Ascending aorta (tissue), 2 donors: ENCODE results near the gene TMEM158. TPM values are rescaled to one million over a fixed set of nuclear protein-coding genes. Genes with fewer than 3 reads are reported as not detected.

Experiments used
- DNase-seq, 2 donors: peaks; one replicate each; pipeline ENCODE4 v3.0.0-alpha.2; 2019; ENCODE audit warnings: low spot score in 2 of 2
- H3K27ac ChIP-seq, 2 donors: fragments of 200-600 bp; sonication (generic); one replicate each; pipeline ENCODE4 v1.5.1; 2016 to 2017; ENCODE audit warnings: mild to moderate bottlenecking in 1 of 2
- H3K27me3 ChIP-seq: fragments of 200-600 bp; sonication (generic); one replicate; pipeline ENCODE4 v1.5.1; 2017
- H3K36me3 ChIP-seq, 2 donors: fragments of 200-600 bp; sonication (generic); one replicate each; pipeline ENCODE4 v1.5.1; 2016
- H3K4me1 ChIP-seq, 2 donors: fragments of 200-600 bp; sonication (generic); one replicate each; pipeline ENCODE4 v1.5.1; 2016 to 2017; ENCODE audit warnings: mild to moderate bottlenecking in 1 of 2
- H3K4me3 ChIP-seq, 2 donors: fragments of 200-600 bp; sonication (generic); one replicate each; pipeline ENCODE4 v1.5.1; 2016 to 2017; ENCODE audit warnings: mild to moderate bottlenecking in 1 of 2
- H3K9me3 ChIP-seq, 2 donors: fragments of 200-600 bp; sonication (generic); one replicate each; pipeline ENCODE4 v1.5.1; 2016
- intact Hi-C: fragments of 100-400 bp; cut with DNase I; formaldehyde crosslinking; loops from one replicate; pipeline ENCODE4 v1.15.1; 2023
- total RNA-seq: library from RNA; depleted of rRNA; stranded (reverse); fragments of >200 nt; gene quantifications from one replicate; pipeline ENCODE4 v1.1.0, GENCODE V29; 2016
- TF ChIP-seq, protein P1 (sequence below), 3 experiments: fragments of 200-600 bp in 2 of 3; fragments of 450-650 bp in 1 of 3; sonication (generic) in 2 of 3; IDR thresholded peaks; one replicate each; pipeline ENCODE4 v1.5.1; 2016 to 2019; ENCODE audit warnings: antibody characterized with exemption in 3 of 3, mild to moderate bottlenecking in 1 of 3, moderate library complexity in 1 of 3

Gene TMEM158
- total RNA-seq, 1 donor from 2014 or later = not detected

DNA sequence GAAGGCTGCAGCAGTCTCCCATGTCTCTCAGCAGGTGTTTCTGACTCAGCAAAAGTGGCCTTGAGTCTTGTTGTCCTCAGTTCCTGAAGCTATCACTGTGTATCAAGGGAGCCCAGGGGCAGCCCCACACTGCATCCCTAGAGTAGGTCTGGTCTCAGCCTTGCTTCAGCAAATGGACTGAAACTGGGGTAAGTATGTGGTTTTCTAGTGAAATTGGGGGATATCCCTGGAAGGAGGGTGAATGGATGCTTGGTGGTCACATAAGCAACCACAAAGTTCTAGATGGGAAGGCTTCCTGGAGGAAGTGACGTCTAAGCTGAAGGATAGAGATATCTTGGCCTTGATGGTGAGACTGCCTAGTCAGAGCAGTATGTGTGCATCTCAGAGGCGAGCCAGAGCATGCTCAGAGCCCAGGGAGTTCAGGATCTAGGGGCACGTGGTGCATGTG, 38.4 kb downstream of the TMEM158 start:
- no peak for DNase-seq
- Histone ChIP-seq H3K9me3 (no peaks in the 10 kb centered on the region), H3K27me3 (no peaks in the 10 kb centered on the region), H3K36me3 (no peaks in the 10 kb centered on the region), H3K4me1 (no peaks in the 10 kb centered on the region), H3K4me3 (no peak overlapping the region), H3K27ac (no peak overlapping the region)
- intact Hi-C loops = no loop called here
- TF ChIP-seq, protein P1, sequence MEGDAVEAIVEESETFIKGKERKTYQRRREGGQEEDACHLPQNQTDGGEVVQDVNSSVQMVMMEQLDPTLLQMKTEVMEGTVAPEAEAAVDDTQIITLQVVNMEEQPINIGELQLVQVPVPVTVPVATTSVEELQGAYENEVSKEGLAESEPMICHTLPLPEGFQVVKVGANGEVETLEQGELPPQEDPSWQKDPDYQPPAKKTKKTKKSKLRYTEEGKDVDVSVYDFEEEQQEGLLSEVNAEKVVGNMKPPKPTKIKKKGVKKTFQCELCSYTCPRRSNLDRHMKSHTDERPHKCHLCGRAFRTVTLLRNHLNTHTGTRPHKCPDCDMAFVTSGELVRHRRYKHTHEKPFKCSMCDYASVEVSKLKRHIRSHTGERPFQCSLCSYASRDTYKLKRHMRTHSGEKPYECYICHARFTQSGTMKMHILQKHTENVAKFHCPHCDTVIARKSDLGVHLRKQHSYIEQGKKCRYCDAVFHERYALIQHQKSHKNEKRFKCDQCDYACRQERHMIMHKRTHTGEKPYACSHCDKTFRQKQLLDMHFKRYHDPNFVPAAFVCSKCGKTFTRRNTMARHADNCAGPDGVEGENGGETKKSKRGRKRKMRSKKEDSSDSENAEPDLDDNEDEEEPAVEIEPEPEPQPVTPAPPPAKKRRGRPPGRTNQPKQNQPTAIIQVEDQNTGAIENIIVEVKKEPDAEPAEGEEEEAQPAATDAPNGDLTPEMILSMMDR (IDR thresholded peaks at IDR 0.05) = no peak

DNA sequence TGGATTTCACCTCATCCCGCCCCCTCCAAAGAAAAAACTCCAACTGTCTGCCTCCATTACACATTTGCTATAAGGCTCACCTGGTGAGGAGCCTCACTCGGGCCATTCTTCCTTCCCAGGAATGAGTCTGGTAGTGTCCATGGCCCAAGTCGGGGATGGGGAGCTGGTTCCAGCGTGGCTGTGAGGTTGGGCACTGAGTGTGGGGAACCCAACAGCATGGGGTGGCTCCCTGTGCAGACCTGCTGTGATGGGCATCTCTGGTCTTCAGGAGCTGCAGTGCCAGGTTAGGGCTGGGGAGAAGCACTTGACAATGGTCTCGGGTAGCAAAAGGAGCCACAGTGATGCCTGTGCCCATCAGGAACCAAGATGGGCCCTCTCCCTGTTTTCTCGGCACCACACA, 39.2 kb downstream of the TMEM158 start:
- Histone ChIP-seq H3K4me3 (no peak overlapping the region), H3K4me1 (no peaks in the 10 kb centered on the region), H3K9me3 (no peaks in the 10 kb centered on the region), H3K27me3 (no peaks in the 10 kb centered on the region), H3K36me3 (no peaks in the 10 kb centered on the region), H3K27ac (no peak overlapping the region)
- intact Hi-C loops = no loop called here
- TF ChIP-seq, protein P1 (IDR thresholded peaks at IDR 0.05) = no peak
- no peak for DNase-seq

- Histone ChIP-seq H3K9me3 (no peaks in the 10 kb centered on the region), H3K4me1 (no peaks in the 10 kb centered on the region), H3K27ac (no peak overlapping the region), H3K36me3 (no peaks in the 10 kb centered on the region), H3K27me3 (no peaks in the 10 kb centered on the region), H3K4me3 (no peak overlapping the region)
- TF ChIP-seq, protein P1 (IDR thresholded peaks at IDR 0.05) = no peak
- DNase-seq = no peak
- intact Hi-C loops = no loop called here
Observed at GRCh38 chr3:45185461-45185860, 40.6 kb downstream of the TMEM158 start.

GRCh38 chr3:45185052-45185451, 41.0 kb downstream of the TMEM158 start:
- Histone ChIP-seq H3K4me1 (no peaks in the 10 kb centered on the region), H3K36me3 (no peaks in the 10 kb centered on the region), H3K27me3 (no peaks in the 10 kb centered on the region), H3K4me3 (no peak overlapping the region), H3K9me3 (no peaks in the 10 kb centered on the region), H3K27ac (no peak overlapping the region)
- TF ChIP-seq, protein P1 (IDR thresholded peaks at IDR 0.05) = no peak
- intact Hi-C loops = no loop called here
- no peak for DNase-seq

DNA sequence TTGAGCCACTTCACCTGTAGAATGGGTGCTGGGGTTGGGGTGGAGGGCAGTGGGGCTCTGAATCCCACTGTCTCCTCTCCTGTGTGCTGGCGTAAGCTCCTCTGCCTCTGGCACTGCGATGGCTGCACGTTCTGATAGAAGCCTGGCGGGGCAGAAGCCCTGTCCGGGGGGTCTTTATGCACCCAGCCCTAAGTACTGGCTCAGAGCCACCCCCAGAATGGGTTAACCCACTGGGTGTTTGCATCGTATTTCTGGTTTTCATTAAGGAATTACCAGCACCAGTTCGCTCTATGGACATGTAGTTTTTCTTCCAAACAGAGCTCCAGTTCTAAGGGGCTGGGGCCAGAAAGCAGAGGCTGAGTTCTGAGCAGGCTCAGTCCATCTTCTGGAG, 42.2 kb downstream of the TMEM158 start:
- no peak for DNase-seq
- TF ChIP-seq, protein P1 (IDR thresholded peaks at IDR 0.05) = no peak
- Histone ChIP-seq H3K36me3 (no peaks in the 10 kb centered on the region), H3K27me3 (no peaks in the 10 kb centered on the region), H3K4me3 (no peak overlapping the region), H3K27ac (no peak overlapping the region), H3K4me1 (no peaks in the 10 kb centered on the region), H3K9me3 (no peaks in the 10 kb centered on the region)
- intact Hi-C loops = no loop called here
